IMR-90 (cell line): ENCODE results near the gene HOXB6.

Experiments
- BHLHE40 ChIP-seq: fragments of 150-350 bp; IDR thresholded peaks from 2 replicates; pipeline ENCODE4 v1.6.1; 2016; ENCODE audit warnings: mild to moderate bottlenecking, low read depth, low read length
- CTCF ChIP-seq: conservative IDR thresholded peaks from 2 replicates; pipeline ENCODE4 v1.5.1; 2012; ENCODE audit warnings: mild to moderate bottlenecking, low read depth, low read length, improper control_type of control experiment
- NFE2L2 ChIP-seq: fragments of 150-350 bp; IDR thresholded peaks from 2 replicates; pipeline ENCODE4 v1.6.1; 2016; ENCODE audit warnings: low read depth, mild to moderate bottlenecking, low read length
- POLR2A ChIP-seq: IDR thresholded peaks from 2 replicates; pipeline ENCODE4 v1.6.1; 2012; ENCODE audit warnings: mild to moderate bottlenecking, low read depth, low read length
- SMC3 ChIP-seq: fragments of 150-350 bp; IDR thresholded peaks from 2 replicates; pipeline ENCODE4 v1.6.1; 2016; ENCODE audit warnings: low read depth, mild to moderate bottlenecking, antibody characterized with exemption, low read length, moderate library complexity
- USF2 ChIP-seq: fragments of 150-350 bp; IDR thresholded peaks from 2 replicates; pipeline ENCODE4 v1.6.1; 2017; ENCODE audit warnings: mild to moderate bottlenecking, antibody characterized with exemption, low read length, low read depth

DNA sequence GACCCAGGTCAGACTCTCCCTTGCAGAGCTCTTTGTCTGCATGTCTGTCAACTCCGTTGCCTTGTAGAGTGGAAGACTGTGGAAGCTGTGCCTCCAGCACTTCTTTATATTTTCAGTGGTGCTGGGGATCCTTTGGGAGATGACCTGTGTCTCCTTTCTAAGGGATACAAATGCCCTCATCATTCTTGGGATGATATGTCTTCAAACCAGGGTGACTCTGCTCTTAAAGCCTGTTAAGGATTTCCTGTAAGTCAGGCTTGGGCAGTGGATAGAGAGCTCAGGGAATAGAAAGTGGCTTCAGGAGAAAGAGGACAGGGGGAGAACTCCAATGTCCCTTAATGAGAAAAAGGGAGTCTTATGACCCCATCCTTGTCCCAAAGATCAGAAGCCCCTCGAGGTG is 16.3 kb downstream of the HOXB6 start:
- no peak for TF ChIP-seq CTCF
- no peak for TF ChIP-seq BHLHE40
- no peak for TF ChIP-seq POLR2A
- TF ChIP-seq USF2, result no peak
- no peak for TF ChIP-seq SMC3
- TF ChIP-seq NFE2L2, result no peak
